SKM-1 treated with dmso at 0.1 percent for 144 hours (cell line): ENCODE results near the gene IL2RG.

Source experiments
- DNase-seq: peaks from one replicate; lab custom pipeline; 2025; ENCODE audit not compliant: unreplicated experiment; lab: John Stamatoyannopoulos, UW

IL2RG gene

DNA sequence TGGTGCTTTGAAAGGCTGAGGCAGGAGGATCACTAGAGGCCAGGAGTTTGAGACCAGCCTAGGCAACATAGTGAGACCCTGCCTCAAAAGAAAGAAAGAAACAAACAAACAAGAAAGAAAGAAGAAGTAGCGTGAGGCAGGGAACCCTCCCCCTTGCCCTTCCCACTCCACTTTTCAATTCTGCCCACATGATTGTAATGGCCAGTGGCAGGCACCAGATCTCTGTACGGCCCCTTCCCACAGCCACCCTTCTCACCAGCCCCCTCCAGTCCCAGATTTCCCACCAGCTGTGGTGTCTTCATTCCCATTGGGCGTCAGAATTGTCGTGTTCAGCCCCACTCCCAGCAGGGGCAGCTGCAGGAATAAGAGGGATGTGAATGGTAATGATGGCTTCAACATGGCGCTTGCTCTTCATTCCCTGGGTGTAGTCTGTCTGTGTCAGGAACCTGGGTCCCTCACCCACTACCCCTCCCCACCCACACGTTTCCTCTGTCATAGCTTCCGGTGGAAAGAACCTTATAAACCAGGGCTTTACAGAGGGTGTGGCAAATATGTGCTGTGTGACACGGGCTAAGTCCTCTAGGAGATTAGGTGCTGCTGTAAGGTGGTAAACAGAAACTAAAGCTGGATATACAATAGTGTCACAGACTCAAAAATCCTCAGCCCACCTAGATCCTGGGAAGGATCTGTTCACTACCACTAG lies at the start of gene IL2RG:
TSS of gene IL2RG (minus strand) at position 437 of the 703 bp plus-strand sequence. CDS start at position 399, 38 bp downstream.
- no peak for DNase-seq

- DNase-seq, result no peak
Measured at GRCh38 chrX:71160475-71160874, 49.1 kb upstream of the IL2RG start.

DNA sequence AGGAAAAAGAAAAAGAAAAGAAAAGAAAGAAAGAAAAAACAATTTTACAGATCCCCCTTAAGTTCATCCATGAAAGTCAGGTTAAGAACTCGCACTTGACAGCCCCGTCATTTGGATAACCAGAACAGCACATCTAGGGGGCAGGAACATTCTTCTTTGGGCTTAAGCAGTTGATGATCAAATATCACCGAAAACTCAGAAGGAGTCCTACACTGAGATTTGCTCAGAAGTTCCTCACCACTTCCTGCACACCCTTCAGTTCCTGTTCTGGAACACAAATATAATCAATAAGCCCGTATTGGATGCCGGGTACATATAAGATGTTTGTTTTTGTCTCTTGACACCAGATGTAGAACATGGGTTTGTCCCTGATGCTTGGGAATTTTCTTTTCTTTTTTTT lies 48.0 kb upstream of the IL2RG start:
- DNase-seq, result no peak

GRCh38 chrX:71158603-71159002 lies 47.2 kb upstream of the IL2RG start:
- no peak for DNase-seq

- DNase-seq, result no peak
Measured at GRCh38 chrX:71154641-71155040, 43.3 kb upstream of the IL2RG start.

DNA sequence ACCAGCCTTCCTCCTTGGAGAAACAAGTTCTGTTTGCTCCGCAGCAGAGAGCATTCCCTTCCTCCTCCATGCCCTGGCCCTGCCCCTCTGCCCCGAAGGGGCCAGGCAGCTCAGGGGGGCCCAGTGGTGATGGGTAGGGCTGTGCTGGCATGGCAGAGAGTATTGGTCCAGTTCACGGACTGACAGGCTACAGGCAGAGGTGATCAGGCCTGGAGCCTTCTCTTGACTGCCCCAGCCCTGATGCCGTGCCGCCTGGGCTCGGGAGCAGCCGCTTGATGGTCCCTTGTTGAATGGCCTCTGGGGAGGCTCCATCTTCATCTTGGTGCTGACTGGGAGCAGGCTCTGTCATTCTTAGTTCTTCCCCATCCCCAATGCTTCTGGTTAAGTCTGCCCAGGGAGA lies 42.8 kb upstream of the IL2RG start:
- no peak for DNase-seq

GRCh38 chrX:71151366-71151765 lies 40.0 kb upstream of the IL2RG start:
- no peak for DNase-seq

GRCh38 chrX:71148278-71148663 lies 36.9 kb upstream of the IL2RG start:
- DNase-seq, result no peak

DNA sequence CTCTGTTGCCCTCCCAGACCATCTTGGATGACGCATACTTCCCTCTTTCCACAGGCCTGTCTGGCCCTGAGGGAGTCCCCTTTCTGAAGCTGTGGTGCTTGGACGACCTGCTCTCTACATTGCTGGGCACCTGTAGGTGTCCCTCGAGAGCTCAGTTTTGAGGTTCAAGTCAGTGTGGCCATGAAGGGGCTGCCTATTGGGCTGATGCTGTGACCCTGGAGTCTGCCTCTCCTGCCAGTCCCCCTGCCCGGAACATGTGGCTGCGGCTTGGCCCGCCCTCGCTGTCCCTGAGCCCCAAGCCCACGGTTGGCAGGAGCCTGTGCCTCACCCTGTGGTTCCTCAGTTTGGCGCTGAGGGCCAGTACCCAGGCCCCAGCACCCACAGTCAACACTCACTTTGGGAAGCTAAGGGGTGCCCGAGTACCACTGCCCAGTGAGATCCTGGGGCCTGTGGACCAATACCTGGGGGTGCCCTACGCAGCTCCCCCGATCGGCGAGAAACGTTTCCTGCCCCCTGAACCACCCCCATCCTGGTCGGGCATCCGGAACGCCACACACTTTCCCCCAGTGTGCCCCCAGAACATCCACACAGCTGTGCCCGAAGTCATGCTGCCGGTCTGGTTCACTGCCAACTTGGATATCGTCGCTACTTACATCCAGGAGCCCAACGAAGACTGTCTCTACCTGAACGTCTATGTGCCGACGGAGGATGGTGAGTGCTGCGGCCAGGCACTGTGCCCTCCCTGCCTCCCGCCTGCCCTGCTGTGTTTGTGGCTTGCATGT lies 36.3 kb upstream of the IL2RG start:
- no peak for DNase-seq

DNA sequence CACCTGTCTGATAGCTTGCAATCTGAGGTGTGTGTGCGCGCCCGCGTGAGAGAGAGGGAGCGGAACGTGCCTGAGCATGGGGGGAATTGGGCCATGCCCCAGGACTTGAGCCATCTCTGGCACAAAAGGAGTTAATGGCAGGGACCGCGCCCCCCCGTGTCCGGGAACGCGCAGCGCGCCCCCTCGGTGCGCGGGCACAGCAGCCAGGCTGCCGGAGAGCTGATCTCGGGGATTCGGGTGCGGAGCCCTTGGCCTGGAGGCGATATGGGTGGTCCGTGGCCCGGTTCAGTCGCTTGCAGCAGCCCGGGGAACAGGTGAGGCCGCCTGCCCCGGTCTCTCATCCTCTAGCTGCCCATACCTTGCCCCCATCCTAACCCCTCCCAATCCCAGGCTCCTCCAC lies 33.3 kb upstream of the IL2RG start, which contains the start of gene NLGN3:
TSS of gene NLGN3 (plus strand) at position 191 of the 400 bp plus-strand sequence. CDS start 2,909 bp downstream, outside the sequence.
- DNase-seq, result no peak

DNA sequence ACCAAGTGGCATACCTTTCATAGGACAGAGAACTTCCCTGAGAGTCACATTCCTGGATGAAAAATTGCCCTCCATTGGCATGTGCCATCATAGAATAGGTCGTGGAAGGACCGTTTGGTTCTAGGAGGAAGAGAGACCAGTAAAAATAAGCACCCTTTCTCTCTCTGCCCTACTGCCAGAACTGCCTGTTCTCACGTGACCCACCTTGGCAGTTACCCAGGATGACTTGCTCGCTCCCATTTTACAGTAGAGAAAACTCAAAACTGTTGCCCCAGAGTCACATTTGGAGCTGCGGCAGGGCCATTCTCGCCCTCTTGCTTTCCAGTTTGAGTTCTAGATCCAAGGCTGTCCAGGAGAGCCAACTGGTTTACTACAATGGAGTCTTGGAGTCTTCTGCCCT lies 32.1 kb upstream of the IL2RG start:
- no peak for DNase-seq

DNA sequence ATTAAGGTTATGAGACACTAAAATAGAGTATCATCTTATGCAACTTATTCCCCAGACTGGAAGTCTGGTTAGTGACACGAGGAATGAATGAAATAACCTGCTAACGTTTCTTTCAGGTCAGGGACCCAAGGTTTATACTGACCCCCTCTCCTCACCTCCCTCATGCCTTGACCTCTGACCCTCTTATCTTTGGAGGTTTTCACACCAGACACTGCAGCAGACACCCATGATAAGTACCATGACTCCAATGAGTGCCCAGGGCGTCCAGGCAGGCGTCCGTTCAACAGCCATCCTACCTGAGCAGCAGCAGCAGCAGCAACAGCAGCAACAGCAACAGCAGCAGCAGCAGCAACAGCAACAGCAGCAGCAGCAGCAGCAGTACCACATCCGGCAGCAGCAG lies 29.1 kb upstream of the IL2RG start:
- DNase-seq, result no peak

GRCh38 chrX:71131510-71131909 lies 20.1 kb upstream of the IL2RG start:
- no peak for DNase-seq

DNA sequence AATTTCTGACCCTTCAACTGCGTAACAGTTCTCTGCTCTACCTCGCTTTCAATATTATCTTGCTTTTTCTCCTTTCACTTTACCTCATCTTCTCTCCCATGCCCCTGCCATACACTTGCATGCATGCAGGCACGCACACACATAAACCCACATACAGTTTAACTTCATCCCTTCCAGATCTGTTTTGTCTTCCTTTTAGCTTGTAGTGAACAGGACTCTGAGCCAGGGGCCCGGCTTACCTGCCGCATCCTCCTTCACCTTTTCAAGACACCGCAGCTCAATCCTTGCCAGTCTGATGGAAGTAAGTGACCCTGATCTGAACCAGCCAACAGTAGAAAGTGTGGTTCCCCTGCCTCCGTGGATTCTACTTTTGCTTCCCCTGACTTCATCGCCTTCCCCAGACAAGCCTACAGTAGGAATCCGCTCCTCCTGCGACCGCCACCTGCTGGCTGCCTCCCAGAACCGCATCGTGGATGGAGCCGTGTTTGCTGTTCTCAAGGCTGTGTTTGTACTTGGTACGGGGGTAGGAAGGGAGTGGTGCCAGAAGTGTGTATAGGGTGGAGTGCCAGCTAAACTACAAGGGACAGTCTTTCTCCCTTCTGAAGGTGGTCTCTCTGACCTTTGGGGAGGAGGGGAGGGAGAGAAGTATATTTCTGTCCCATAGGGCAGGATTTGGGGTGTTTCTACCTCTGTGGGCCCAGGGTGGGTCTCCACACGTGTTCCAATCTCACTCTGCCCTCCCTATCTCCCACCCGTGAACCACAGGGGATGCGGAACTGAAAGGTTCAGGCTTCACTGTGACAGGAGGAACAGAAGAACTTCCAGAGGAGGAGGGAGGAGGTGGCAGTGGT lies 17.8 kb upstream of the IL2RG start:
- DNase-seq, result peak; percentile 45

- no peak for DNase-seq
Measured at GRCh38 chrX:71128166-71128833, 16.9 kb upstream of the IL2RG start.

DNA sequence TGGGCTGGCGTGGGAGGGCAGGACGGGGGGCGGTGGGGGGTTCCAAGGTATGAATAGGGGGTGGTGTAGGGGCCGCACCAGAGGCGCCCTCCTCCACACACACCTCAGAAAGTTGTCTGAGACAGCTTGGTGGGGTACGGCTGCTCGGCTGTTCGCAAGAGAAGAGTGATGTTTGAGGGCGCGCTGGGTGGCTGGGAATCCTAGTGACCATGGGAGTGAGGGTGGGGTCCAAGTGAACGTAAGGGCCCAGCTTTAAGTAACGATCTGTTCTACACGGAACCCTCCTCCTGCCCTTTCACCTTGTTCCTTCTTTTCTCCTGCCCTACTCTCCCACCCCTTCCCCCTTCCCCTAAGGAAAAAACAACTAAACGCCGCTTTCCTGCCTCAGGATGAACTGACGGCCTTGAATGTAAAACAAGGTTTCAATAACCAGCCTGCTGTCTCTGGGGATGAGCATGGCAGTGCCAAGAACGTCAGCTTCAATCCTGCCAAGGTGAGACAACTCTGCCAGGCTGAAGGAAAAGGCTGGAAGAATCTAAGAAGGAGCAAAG lies 7.7 kb upstream of the IL2RG start:
- DNase-seq, result no peak

GRCh38 chrX:71118032-71118984 lies 6.9 kb upstream of the IL2RG start, which contains the start of gene MED12:
TSS of gene MED12 (plus strand) at chrX:71118596. CDS start at chrX:71118755, 159 bp downstream.
- peak; percentile 38 for DNase-seq

DNA sequence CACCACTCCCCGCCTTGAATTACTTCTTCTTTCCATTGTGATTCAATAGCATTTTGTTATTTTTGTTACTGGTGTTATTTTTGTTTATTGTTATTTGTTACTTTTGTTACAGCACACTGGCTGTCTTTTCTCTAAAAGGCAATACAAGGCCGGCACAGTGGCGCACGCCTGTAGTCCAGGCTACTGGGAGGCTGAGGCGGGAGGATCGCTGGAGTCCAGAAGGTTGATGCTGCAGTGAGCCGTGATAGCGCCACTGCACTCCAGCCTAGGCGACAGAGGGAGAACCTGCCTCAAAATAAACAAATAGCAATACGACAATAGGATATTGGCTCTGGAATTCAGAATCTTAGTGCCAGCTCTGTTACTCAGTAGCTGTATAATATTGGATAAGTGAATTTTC lies 6.0 kb upstream of the IL2RG start:
- no peak for DNase-seq

GRCh38 chrX:71111921-71112431 lies 599 bp upstream of the IL2RG start:
- DNase-seq, result no peak
